HEK293 (cell line): Measurements from ENCODE around the gene PLLP.

Source experiments
- CTCF ChIA-PET: fragments of 350-600 bp; formaldehyde crosslinking; extraction: SDS; loops from one replicate; lab custom pipeline; 2021; ENCODE audit warnings: antibody characterized with exemption; lab: Yijun Ruan, JAX
- POLR2A ChIA-PET: fragments of 300-600 bp; formaldehyde crosslinking; extraction: SDS; loops from one replicate; lab custom pipeline; 2020; ENCODE audit warnings: antibody characterized with exemption, inconsistent platforms; lab: Yijun Ruan, JAX
- H3K27ac ChIP-seq: fragments of 200-500 bp; sonication (Bioruptor generic); 2 replicates; pipeline ENCODE4 v1.5.1; 2014; ENCODE audit warnings: low read depth, low read length, control low read depth, inconsistent platforms; ENCODE audit errors: extremely low read depth
- H3K36me3 ChIP-seq, 2 experiments: fragments of 200-500 bp in 1 of 2; sonication (Bioruptor generic) in 1 of 2; 1 replicate in 1 of 2; 2 replicates in 1 of 2; pipeline ENCODE4 v1.5.1; 2014 to 2017; ENCODE audit warnings: inconsistent platforms in 2 of 2, low read length in 2 of 2; ENCODE audit not compliant: control insufficient read depth in 2 of 2, insufficient read depth in 1 of 2
- H3K4me1 ChIP-seq: fragments of 200-500 bp; sonication (Bioruptor generic); 2 replicates; pipeline ENCODE4 v1.5.1; 2014; ENCODE audit warnings: mild to moderate bottlenecking, low read length, inconsistent platforms; ENCODE audit not compliant: control insufficient read depth, insufficient read depth
- H3K4me3 ChIP-seq: 2 replicates; pipeline ENCODE4 v1.5.1; 2011; ENCODE audit warnings: low read depth, mild to moderate bottlenecking, control low read depth, low read length, moderate library complexity
- H3K9me3 ChIP-seq: fragments of 200-500 bp; sonication (Bioruptor generic); 2 replicates; pipeline ENCODE4 v1.5.1; 2014; ENCODE audit warnings: low read depth, low read length, inconsistent platforms; ENCODE audit not compliant: control insufficient read depth, insufficient read depth
- KLF10 ChIP-seq: fragments of 450-650 bp; IDR thresholded peaks from 2 replicates; pipeline ENCODE4 v1.5.1; 2018; ENCODE audit warnings: missing biosample characterization, mild to moderate bottlenecking, missing genetic modification characterization
- PRDM1 ChIP-seq: fragments of 450-650 bp; formaldehyde crosslinking; IDR thresholded peaks from 2 replicates; pipeline ENCODE4; 2016; ENCODE audit warnings: missing biosample characterization, missing genetic modification characterization
- ZFP41 ChIP-seq: fragments of 450-650 bp; formaldehyde crosslinking; IDR thresholded peaks from 2 replicates; pipeline ENCODE4 v1.5.1; 2016; ENCODE audit warnings: missing biosample characterization, missing genetic modification characterization, borderline replicate concordance
- ZFP69B ChIP-seq: fragments of 450-650 bp; formaldehyde crosslinking; IDR thresholded peaks from 2 replicates; pipeline ENCODE4 v1.5.1; 2016; ENCODE audit warnings: missing biosample characterization, missing genetic modification characterization
- ZNF202 ChIP-seq: fragments of 450-650 bp; formaldehyde crosslinking; IDR thresholded peaks from 2 replicates; pipeline ENCODE4 v1.5.1; 2016; ENCODE audit warnings: missing biosample characterization, missing genetic modification characterization, borderline replicate concordance
- ZNF221 ChIP-seq: fragments of 450-650 bp; formaldehyde crosslinking; IDR thresholded peaks from 2 replicates; pipeline ENCODE4 v1.5.1; 2017; ENCODE audit warnings: missing biosample characterization, missing genetic modification characterization, borderline replicate concordance
- ZNF223 ChIP-seq: fragments of 450-650 bp; formaldehyde crosslinking; IDR thresholded peaks from 2 replicates; pipeline ENCODE4 v1.5.1; 2016; ENCODE audit warnings: missing biosample characterization, missing genetic modification characterization
- ZNF274 ChIP-seq, 2 experiments: fragments of 200-500 bp in 1 of 2; fragments of 450-650 bp in 1 of 2; sonication (Bioruptor generic) in 1 of 2; formaldehyde crosslinking in 1 of 2; IDR thresholded peaks; 2 replicates each; pipeline versions ENCODE4 v1.5.1 to v1.6.1; 2014 to 2016; ENCODE audit warnings: borderline replicate concordance in 1 of 2, inconsistent platforms in 1 of 2, low read length in 1 of 2, missing biosample characterization in 1 of 2, missing genetic modification characterization in 1 of 2
- ZNF311 ChIP-seq: fragments of 450-650 bp; formaldehyde crosslinking; IDR thresholded peaks from 2 replicates; pipeline ENCODE4 v1.5.1; 2017; ENCODE audit warnings: missing biosample characterization, missing genetic modification characterization, borderline replicate concordance
- ZNF341 ChIP-seq: fragments of 450-650 bp; formaldehyde crosslinking; IDR thresholded peaks from 2 replicates; pipeline ENCODE4; 2016; ENCODE audit warnings: low read depth, missing biosample characterization, missing genetic modification characterization
- ZNF555 ChIP-seq: fragments of 450-650 bp; formaldehyde crosslinking; conservative IDR thresholded peaks from 2 replicates; pipeline ENCODE4 v1.5.1; 2017; ENCODE audit warnings: missing biosample characterization, mild to moderate bottlenecking, missing genetic modification characterization, inconsistent platforms
- ZNF585B ChIP-seq: fragments of 450-650 bp; formaldehyde crosslinking; IDR thresholded peaks from 2 replicates; pipeline ENCODE4 v1.5.1; 2016; ENCODE audit warnings: missing biosample characterization, missing genetic modification characterization
- ZNF596 ChIP-seq: fragments of 450-650 bp; IDR thresholded peaks from 2 replicates; pipeline ENCODE4 v1.5.0; 2018; ENCODE audit warnings: missing biosample characterization, mild to moderate bottlenecking, missing genetic modification characterization, moderate library complexity
- ZNF623 ChIP-seq: fragments of 450-650 bp; formaldehyde crosslinking; IDR thresholded peaks from 2 replicates; pipeline ENCODE4 v1.5.1; 2016; ENCODE audit warnings: missing biosample characterization, missing genetic modification characterization
- ZNF626 ChIP-seq: fragments of 450-650 bp; sonication (Bioruptor Pico); formaldehyde crosslinking; IDR thresholded peaks from 2 replicates; pipeline ENCODE4 v1.5.1; 2018; ENCODE audit warnings: missing biosample characterization, missing genetic modification characterization, inconsistent platforms
- ZNF629 ChIP-seq: fragments of 450-650 bp; formaldehyde crosslinking; IDR thresholded peaks from 2 replicates; pipeline ENCODE4 v1.5.1; 2017; ENCODE audit warnings: missing biosample characterization, missing genetic modification characterization
- ZNF768 ChIP-seq: fragments of 450-650 bp; formaldehyde crosslinking; IDR thresholded peaks from 2 replicates; pipeline ENCODE4 v1.5.1; 2018; ENCODE audit warnings: missing biosample characterization, mild to moderate bottlenecking, missing genetic modification characterization
- ZNF776 ChIP-seq: fragments of 450-650 bp; formaldehyde crosslinking; IDR thresholded peaks from 2 replicates; pipeline ENCODE4 v1.5.0; 2017; ENCODE audit warnings: missing biosample characterization, missing genetic modification characterization, borderline replicate concordance
- TF ChIP-seq, protein P1 (sequence below): fragments of 450-650 bp; formaldehyde crosslinking; IDR thresholded peaks from 2 replicates; pipeline ENCODE4 v1.5.1; 2016; ENCODE audit warnings: missing biosample characterization, missing genetic modification characterization
- TF ChIP-seq, protein P2 (sequence below): IDR thresholded peaks from 2 replicates; pipeline ENCODE4 v1.6.1; 2011; ENCODE audit warnings: mild to moderate bottlenecking, low read depth, low read length, borderline replicate concordance
- TF ChIP-seq, protein P3 (sequence below): fragments of 450-650 bp; formaldehyde crosslinking; IDR thresholded peaks from 2 replicates; pipeline ENCODE4 v1.5.1; 2016; ENCODE audit warnings: missing biosample characterization, missing genetic modification characterization
- TF ChIP-seq, protein P4 (sequence below): fragments of 450-650 bp; formaldehyde crosslinking; IDR thresholded peaks from 2 replicates; pipeline ENCODE4 v1.5.1; 2016; ENCODE audit warnings: missing biosample characterization, missing genetic modification characterization
- TF ChIP-seq, protein P5 (sequence below): fragments of 450-650 bp; IDR thresholded peaks from 2 replicates; pipeline ENCODE4 v1.5.1; 2018; ENCODE audit warnings: missing biosample characterization, mild to moderate bottlenecking, missing genetic modification characterization

The PLLP gene

DNA sequence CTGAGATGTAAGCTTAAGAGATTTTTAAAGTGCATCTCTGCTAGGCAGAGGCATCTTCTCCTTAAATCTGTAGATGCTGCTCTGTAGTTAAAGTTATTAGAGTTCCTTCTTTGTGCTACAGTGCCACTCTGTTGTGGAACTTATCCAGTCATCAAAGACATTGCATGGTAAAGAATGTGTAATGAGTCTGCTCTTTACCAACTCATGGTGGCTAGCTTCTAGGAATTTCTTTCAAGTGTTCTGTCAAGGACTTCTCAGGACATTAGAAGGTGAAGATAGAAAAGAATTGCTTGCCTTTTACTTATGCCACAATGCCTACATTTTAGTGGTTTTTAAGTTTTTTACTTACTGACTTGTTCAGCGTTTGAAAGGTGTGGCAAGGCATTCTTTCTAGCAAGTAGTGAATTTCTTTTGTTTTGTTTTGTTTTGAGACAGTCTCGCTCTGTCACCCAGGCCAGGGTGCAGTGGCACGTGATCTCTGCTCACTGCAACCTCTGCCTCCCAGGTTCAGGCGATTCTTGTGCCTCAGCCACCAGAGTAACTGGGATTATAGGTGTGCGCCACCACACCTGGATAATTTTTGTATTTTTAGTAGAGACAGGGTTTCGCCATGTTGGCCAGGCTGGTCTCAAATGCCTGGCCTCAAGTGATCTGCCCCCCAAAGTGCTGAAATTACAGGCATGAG is 59.7 kb downstream of the PLLP start:
- Histone ChIP-seq H3K4me1 (no peaks in the 10 kb centered on the region), H3K36me3 (peaks cover 14 to 84% of the 10 kb centered on the region in 2 experiments), H3K27ac (no peak overlapping the region), H3K4me3 (no peak overlapping the region), H3K9me3 (no peaks in the 10 kb centered on the region)
- CTCF ChIA-PET: no interaction called here
- POLR2A ChIA-PET: no interaction called here
- no peak for TF ChIP-seq ZNF629 (tag by site-specific recombination)
- no peak for TF ChIP-seq ZNF274 (IDR thresholded peaks at IDR 0.05; ENCODE audit: low read length)
- TF ChIP-seq ZNF274 (tag by site-specific recombination; IDR thresholded peaks at IDR 0.05; ENCODE audit: borderline replicate concordance): no peak
- TF ChIP-seq ZFP41: no peak
- no peak for TF ChIP-seq ZNF223 (tag by site-specific recombination)

DNA sequence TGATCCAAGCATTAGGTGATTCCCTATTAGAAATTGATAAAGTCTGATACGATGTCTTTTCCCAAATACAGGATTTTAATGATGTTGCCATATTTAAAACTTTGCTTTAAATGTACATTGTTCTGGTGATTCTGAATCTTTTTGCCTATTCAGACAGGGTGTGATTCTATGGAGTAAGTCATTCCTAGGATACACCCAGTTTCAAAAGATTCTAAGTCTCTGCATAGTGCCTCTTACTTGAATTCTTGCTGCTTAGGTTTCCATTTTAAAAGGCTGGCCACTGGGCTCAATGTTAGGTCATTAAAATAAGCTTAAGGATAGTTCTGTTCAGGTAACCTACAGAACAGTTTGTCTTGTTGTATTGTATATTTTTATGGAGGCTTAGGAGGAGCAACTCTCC is 61.4 kb downstream of the PLLP start:
- TF ChIP-seq ZNF311 (tag by site-specific recombination): no peak
- TF ChIP-seq ZNF623 (tag by site-specific recombination): no peak
- TF ChIP-seq ZNF776: no peak
- no peak for TF ChIP-seq ZFP69B (tag by site-specific recombination)
- no peak for TF ChIP-seq PRDM1 (tag by site-specific recombination)
- TF ChIP-seq, protein P1, sequence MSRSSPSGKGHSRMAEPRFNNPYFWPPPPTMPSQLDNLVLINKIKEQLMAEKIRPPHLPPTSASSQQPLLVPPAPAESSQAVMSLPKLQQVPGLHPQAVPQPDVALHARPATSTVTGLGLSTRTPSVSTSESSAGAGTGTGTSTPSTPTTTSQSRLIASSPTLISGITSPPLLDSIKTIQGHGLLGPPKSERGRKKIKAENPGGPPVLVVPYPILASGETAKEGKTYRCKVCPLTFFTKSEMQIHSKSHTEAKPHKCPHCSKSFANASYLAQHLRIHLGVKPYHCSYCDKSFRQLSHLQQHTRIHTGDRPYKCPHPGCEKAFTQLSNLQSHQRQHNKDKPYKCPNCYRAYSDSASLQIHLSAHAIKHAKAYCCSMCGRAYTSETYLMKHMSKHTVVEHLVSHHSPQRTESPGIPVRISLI (tag by site-specific recombination): no peak
- no peak for TF ChIP-seq ZNF202 (tag by site-specific recombination)
- TF ChIP-seq ZNF596 (tag by site-specific recombination): no peak
- TF ChIP-seq, protein P2, sequence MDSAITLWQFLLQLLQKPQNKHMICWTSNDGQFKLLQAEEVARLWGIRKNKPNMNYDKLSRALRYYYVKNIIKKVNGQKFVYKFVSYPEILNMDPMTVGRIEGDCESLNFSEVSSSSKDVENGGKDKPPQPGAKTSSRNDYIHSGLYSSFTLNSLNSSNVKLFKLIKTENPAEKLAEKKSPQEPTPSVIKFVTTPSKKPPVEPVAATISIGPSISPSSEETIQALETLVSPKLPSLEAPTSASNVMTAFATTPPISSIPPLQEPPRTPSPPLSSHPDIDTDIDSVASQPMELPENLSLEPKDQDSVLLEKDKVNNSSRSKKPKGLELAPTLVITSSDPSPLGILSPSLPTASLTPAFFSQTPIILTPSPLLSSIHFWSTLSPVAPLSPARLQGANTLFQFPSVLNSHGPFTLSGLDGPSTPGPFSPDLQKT: no peak
- no peak for TF ChIP-seq ZNF555 (tag by site-specific recombination)
- TF ChIP-seq, protein P3, sequence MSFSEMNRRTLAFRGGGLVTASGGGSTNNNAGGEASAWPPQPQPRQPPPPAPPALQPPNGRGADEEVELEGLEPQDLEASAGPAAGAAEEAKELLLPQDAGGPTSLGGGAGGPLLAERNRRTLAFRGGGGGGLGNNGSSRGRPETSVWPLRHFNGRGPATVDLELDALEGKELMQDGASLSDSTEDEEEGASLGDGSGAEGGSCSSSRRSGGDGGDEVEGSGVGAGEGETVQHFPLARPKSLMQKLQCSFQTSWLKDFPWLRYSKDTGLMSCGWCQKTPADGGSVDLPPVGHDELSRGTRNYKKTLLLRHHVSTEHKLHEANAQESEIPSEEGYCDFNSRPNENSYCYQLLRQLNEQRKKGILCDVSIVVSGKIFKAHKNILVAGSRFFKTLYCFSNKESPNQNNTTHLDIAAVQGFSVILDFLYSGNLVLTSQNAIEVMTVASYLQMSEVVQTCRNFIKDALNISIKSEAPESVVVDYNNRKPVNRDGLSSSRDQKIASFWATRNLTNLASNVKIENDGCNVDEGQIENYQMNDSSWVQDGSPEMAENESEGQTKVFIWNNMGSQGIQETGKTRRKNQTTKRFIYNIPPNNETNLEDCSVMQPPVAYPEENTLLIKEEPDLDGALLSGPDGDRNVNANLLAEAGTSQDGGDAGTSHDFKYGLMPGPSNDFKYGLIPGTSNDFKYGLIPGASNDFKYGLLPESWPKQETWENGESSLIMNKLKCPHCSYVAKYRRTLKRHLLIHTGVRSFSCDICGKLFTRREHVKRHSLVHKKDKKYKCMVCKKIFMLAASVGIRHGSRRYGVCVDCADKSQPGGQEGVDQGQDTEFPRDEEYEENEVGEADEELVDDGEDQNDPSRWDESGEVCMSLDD (tag by site-specific recombination): no peak
- no peak for TF ChIP-seq ZNF626 (tag by site-specific recombination)
- TF ChIP-seq, protein P4, sequence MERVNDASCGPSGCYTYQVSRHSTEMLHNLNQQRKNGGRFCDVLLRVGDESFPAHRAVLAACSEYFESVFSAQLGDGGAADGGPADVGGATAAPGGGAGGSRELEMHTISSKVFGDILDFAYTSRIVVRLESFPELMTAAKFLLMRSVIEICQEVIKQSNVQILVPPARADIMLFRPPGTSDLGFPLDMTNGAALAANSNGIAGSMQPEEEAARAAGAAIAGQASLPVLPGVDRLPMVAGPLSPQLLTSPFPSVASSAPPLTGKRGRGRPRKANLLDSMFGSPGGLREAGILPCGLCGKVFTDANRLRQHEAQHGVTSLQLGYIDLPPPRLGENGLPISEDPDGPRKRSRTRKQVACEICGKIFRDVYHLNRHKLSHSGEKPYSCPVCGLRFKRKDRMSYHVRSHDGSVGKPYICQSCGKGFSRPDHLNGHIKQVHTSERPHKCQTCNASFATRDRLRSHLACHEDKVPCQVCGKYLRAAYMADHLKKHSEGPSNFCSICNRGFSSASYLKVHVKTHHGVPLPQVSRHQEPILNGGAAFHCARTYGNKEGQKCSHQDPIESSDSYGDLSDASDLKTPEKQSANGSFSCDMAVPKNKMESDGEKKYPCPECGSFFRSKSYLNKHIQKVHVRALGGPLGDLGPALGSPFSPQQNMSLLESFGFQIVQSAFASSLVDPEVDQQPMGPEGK: no peak
- TF ChIP-seq KLF10 (tag by site-specific recombination): no peak
- no peak for TF ChIP-seq ZNF585B (tag by site-specific recombination)
- TF ChIP-seq ZNF341 (tag by site-specific recombination): no peak
- TF ChIP-seq, protein P5, sequence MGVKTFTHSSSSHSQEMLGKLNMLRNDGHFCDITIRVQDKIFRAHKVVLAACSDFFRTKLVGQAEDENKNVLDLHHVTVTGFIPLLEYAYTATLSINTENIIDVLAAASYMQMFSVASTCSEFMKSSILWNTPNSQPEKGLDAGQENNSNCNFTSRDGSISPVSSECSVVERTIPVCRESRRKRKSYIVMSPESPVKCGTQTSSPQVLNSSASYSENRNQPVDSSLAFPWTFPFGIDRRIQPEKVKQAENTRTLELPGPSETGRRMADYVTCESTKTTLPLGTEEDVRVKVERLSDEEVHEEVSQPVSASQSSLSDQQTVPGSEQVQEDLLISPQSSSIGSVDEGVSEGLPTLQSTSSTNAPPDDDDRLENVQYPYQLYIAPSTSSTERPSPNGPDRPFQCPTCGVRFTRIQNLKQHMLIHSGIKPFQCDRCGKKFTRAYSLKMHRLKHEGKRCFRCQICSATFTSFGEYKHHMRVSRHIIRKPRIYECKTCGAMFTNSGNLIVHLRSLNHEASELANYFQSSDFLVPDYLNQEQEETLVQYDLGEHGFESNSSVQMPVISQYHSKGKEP (tag by site-specific recombination): no peak
- no peak for TF ChIP-seq ZNF768 (tag by site-specific recombination)
- no peak for TF ChIP-seq ZNF221 (tag by site-specific recombination)
- ChIA-PET CTCF (interaction anchor here (1.7 kb wide), 1 partner anchor 17 kb away, joined by 5 read pairs; no protein-coding TSS in a partner anchor), POLR2A (no interaction called here)

More for the DNA sequence above, 61.4 kb downstream of the PLLP start:
- no peaks in the 10 kb centered on the region for H3K4me1 ChIP-seq
- H3K27ac ChIP-seq: no peak overlapping the region
- H3K4me3 ChIP-seq: no peak overlapping the region
- no peaks in the 10 kb centered on the region for H3K9me3 ChIP-seq
- H3K36me3 ChIP-seq: peaks cover 10 to 89% of the 10 kb centered on the region in 2 experiments
